ELR (cell line): ENCODE results near the gene LCN12.

Experiments
- DNase-seq: peaks from one replicate; pipeline ENCODE4 v3.0.0-alpha.2; 2015; ENCODE audit warnings: low read depth

The LCN12 gene

DNA sequence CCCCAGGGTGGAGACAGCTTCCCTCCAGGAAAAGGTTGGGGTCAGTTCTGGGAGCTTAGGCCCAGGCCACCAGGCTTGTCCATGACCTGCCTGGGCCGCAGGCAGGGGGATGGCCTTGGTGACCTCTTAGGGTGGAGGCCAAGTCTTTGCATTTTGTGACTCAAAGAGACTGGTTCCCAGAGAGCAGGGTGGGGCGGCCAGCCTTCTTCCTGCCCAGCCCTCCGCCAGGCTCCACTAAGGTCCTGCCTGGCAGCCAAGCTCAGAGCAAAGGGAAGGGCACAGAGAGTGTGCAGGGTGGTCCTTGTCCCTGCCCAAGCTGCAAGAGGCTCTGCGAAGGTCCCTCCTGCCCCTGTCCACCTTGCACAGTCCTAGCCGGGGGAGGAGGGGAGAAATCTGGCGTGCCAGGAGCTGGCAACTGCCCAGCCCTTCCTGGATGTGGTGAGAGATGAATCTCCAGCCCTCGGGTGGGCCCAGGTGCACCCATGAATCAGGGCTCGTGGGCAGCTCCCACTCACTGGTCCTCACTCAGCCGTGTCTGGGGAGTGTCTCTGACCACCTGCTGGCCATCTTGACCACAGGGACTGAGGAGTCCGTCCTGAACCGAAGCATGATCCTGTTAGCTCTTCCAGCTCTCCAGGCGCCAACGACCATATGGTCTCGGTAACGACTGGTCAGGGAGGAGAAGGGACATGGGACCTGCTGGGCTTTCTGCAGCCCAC is 22.9 kb downstream of the LCN12 start:
- no peak for DNase-seq

GRCh38 chr9:136975644-136976043 is 23.6 kb downstream of the LCN12 start:
- no peak for DNase-seq

DNA sequence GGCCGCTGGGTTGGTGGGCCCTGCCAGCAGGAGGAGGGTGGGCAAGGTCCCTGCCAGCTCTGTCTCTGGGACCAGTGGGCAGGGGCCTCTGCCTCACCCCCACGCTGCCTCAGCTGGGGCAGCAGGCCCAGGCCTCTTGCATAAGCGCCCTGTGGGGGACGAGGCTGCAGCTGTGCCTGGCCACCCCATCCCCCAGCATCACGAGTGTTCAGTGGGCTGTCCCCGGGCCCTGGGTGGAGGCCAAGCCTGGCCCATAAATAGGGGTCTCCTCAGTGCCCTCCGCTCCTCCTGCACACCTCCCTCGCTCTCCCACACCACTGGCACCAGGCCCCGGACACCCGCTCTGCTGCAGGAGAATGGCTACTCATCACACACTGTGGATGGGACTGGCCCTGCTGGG is 25.1 kb downstream of the LCN12 start, which contains the start of gene PTGDS:
Gene PTGDS (plus strand): TSS at position 282 of the 400 bp plus-strand sequence. CDS start 75 bp downstream, at position 357.
- DNase-seq = no peak

- DNase-seq = no peak
These were observed 25.6 kb downstream of the LCN12 start for GRCh38 chr9:136977649-136978072.

- peak; percentile 49 for DNase-seq
These were observed 26.2 kb downstream of the LCN12 start for GRCh38 chr9:136978073-136978864.

DNA sequence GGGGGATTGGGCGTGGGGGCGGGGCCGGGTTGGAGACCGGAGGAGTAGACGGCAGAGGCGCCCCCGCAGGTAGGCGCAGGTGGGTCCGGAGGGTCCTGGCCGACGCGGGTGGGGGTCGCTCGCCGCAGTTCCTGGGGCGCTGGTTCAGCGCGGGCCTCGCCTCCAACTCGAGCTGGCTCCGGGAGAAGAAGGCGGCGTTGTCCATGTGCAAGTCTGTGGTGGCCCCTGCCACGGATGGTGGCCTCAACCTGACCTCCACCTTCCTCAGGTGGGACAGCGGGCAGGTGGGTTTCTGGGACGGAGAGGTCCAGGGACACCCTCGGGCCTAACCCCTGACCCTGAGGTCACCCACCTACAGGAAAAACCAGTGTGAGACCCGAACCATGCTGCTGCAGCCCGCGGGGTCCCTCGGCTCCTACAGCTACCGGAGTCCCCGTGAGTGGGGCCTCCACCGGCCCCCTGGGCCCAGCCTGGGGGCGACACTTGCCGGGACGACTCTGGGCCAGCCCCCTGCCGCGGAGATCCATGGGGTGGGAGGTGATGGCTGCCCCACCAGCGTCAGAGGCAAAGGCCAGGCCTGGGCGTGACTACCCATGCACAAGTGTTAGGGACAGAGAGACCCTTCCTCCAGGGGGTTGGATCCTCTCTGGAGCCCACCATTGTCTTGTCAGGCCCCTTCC is 26.9 kb downstream of the LCN12 start:
- DNase-seq = no peak

GRCh38 chr9:136979769-136980587 is 27.9 kb downstream of the LCN12 start:
- no peak for DNase-seq

- DNase-seq = no peak
These were observed 28.8 kb downstream of the LCN12 start for GRCh38 chr9:136980669-136981478.

GRCh38 chr9:136981588-136982231 is 29.6 kb downstream of the LCN12 start:
- DNase-seq = peak; percentile 61

DNA sequence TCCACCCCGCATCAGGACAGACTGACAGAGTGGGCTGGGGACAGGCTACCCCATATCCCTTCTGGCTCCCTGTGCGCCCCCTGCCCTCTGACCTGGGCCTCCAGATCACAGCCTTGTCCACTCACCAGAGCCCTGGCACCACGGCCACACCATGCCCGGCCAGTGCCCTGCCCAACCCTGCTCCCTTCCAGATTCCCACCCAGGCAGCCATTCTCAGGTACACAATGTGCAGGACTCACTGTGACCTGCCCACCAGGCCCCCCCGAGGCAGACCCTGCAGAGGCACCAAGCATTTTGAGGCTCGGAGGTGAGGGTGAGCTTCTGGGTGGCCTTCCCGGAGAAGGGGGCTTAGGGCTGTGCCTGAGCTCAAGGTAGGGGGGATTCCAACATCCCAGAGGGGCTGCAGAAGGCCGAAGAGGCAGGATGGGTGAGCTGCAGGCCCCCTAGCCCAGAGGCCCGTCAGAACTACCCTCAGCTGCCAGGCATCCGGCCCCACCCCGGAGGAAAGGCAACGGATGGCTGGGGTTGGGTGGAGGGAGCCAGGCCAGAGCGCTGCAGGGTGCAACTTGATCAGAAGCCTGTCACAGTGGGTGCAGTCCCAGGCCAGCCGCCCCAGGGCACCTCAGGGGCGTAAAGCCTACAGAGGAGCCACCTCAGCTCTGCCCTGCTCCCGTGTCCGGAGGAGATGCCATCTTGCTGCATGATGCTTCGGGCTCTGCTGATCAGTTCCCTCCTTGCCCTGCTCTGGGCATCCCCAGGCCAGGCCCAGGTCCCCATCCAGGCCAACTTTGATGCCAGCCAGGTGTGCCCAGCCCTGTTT is 30.4 kb downstream of the LCN12 start, which contains the start of gene LCNL1:
Gene LCNL1 (plus strand): TSS at position 762 of the 820 bp plus-strand sequence. CDS start 594 bp downstream, outside the sequence.
- DNase-seq = no peak

- DNase-seq = no peak
These were observed 31.1 kb downstream of the LCN12 start for GRCh38 chr9:136983167-136983566.

- no peak for DNase-seq
These were observed 31.7 kb downstream of the LCN12 start for GRCh38 chr9:136983656-136984314.

- DNase-seq = no peak
These were observed 32.5 kb downstream of the LCN12 start for GRCh38 chr9:136984464-136985026.

- DNase-seq = no peak
These were observed 33.0 kb downstream of the LCN12 start for GRCh38 chr9:136985027-136985602.

GRCh38 chr9:136985853-136986252 is 33.8 kb downstream of the LCN12 start:
- no peak for DNase-seq

- no peak for DNase-seq
These were observed 36.8 kb downstream of the LCN12 start for GRCh38 chr9:136988872-136989271.

- no peak for DNase-seq
These were observed 38.3 kb downstream of the LCN12 start for GRCh38 chr9:136990242-136990911.
